HEK293T (cell line): ENCODE results near the gene RAPGEF1.

Experiments used
- CTCF ChIA-PET: fragments of 350-600 bp; formaldehyde crosslinking; extraction: SDS; loops from one replicate; lab custom pipeline; 2021; ENCODE audit warnings: antibody characterized with exemption, inconsistent platforms; lab: Yijun Ruan, JAX
- POLR2A ChIA-PET: fragments of 350-600 bp; formaldehyde crosslinking; extraction: SDS; loops from one replicate; lab custom pipeline; 2020; ENCODE audit warnings: antibody characterized with exemption, inconsistent platforms; lab: Yijun Ruan, JAX
- DNase-seq: peaks from one replicate; pipeline ENCODE4 v3.0.0; 2012; ENCODE audit warnings: mixed read lengths; ENCODE audit errors: extremely low spot score
- ARNT ChIP-seq: fragments of 450-650 bp; IDR thresholded peaks from 2 replicates; pipeline ENCODE4 v1.6.1; 2017; ENCODE audit warnings: mild to moderate bottlenecking
- BHLHE40 ChIP-seq: fragments of 450-650 bp; IDR thresholded peaks from 2 replicates; pipeline ENCODE4 v1.6.1; 2016; ENCODE audit warnings: mild to moderate bottlenecking, moderate library complexity, borderline replicate concordance
- CTBP1 ChIP-seq: fragments of 450-650 bp; IDR thresholded peaks from 2 replicates; pipeline ENCODE4 v1.6.1; 2016; ENCODE audit warnings: borderline replicate concordance
- ELF4 ChIP-seq: fragments of 450-650 bp; IDR thresholded peaks from 2 replicates; pipeline ENCODE4 v1.6.1; 2017; ENCODE audit warnings: antibody characterized with exemption
- FOXA1 ChIP-seq: fragments of 450-650 bp; IDR thresholded peaks from 2 replicates; pipeline ENCODE4 v1.6.1; 2016; ENCODE audit warnings: mild to moderate bottlenecking
- FOXK2 ChIP-seq: fragments of 450-650 bp; IDR thresholded peaks from 2 replicates; pipeline ENCODE4 v1.6.1; 2016; ENCODE audit warnings: mild to moderate bottlenecking
- FOXM1 ChIP-seq: fragments of 450-650 bp; IDR thresholded peaks from 2 replicates; pipeline ENCODE4 v1.6.1; 2017; ENCODE audit warnings: mild to moderate bottlenecking, borderline replicate concordance
- HDGF ChIP-seq: fragments of 450-650 bp; IDR thresholded peaks from 2 replicates; pipeline ENCODE4 v1.6.1; 2017; ENCODE audit warnings: antibody characterized with exemption, borderline replicate concordance
- L3MBTL2 ChIP-seq: fragments of 450-650 bp; conservative IDR thresholded peaks from 2 replicates; pipeline ENCODE4 v1.6.1; 2016; ENCODE audit warnings: mild to moderate bottlenecking
- LEF1 ChIP-seq: fragments of 450-650 bp; IDR thresholded peaks from 2 replicates; pipeline ENCODE4 v1.6.1; 2017; ENCODE audit warnings: mild to moderate bottlenecking, borderline replicate concordance
- NFRKB ChIP-seq: fragments of 450-650 bp; IDR thresholded peaks from 2 replicates; pipeline ENCODE4 v1.6.1; 2016; ENCODE audit warnings: mild to moderate bottlenecking, moderate library complexity
- PKNOX1 ChIP-seq: fragments of 450-650 bp; IDR thresholded peaks from 2 replicates; pipeline ENCODE4 v1.6.1; 2016
- SP1 ChIP-seq: fragments of 450-650 bp; IDR thresholded peaks from 2 replicates; pipeline ENCODE4 v1.6.1; 2017
- SUZ12 ChIP-seq: fragments of 450-650 bp; IDR thresholded peaks from 2 replicates; pipeline ENCODE4 v1.6.1; 2016; ENCODE audit warnings: mild to moderate bottlenecking
- TARDBP ChIP-seq: fragments of 450-650 bp; IDR thresholded peaks from 2 replicates; pipeline ENCODE4 v1.6.1; 2016
- ZNF384 ChIP-seq: fragments of 450-650 bp; IDR thresholded peaks from 2 replicates; pipeline ENCODE4 v1.6.1; 2016

Gene RAPGEF1

DNA sequence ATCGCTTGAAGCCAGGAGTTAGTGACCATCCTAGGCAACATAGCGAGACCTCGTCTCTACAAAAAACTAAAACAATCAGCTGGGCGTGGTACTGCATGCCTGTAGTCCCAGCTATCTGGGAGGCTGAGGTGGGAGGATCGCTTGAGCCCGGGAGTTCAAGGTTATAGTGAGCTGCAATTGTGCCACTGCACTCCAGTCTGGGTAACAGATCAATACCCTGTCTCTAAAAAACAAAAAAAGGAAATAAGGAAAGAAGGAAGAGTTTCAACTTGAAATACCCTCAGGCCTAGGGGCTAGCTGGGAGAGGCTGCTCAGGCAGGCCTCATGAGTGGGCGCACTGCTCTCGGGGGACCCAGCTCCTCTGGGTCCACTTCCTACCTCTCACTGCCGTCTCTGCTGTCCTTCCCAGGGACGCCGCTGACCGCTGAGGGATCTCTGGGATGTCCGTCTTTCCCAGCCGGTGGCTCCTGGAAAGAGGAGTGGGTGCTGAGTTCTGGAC lies 138.1 kb downstream of the RAPGEF1 start:
- no peak for TF ChIP-seq FOXA1
- no peak for TF ChIP-seq ELF4
- TF ChIP-seq SP1, result no peak
- TF ChIP-seq CTBP1, result no peak
- TF ChIP-seq ZNF384, result no peak
- no peak for TF ChIP-seq BHLHE40
- no peak for TF ChIP-seq FOXM1
- no peak for TF ChIP-seq FOXK2
- no peak for TF ChIP-seq SUZ12
- no peak for TF ChIP-seq HDGF
- no peak for TF ChIP-seq LEF1
- TF ChIP-seq NFRKB, result no peak
- TF ChIP-seq PKNOX1, result no peak
- no peak for TF ChIP-seq TARDBP
- TF ChIP-seq ARNT, result no peak
- no peak for TF ChIP-seq L3MBTL2
- no peak for DNase-seq
- POLR2A ChIA-PET, result no interaction called here
- CTCF ChIA-PET, result no interaction called here

DNA sequence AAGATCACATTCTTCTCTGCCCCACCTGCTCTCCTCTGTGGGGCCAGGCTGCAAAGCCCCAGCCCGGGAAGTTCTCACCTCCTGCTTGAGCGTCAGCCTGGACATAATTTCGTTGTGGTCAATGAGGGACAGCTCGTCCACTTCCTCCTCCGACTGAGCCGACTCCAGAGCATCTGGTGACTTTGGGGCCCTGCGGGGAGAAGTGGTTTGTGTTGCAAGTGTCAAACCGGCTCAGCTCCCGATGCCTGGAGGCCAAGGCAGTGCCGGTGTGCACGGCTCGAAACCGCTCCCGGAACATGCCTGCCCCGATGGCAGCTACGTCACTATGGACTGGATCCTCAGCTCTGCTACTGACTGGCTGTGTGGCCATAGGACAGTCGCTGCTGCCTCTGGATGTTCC lies 141.8 kb downstream of the RAPGEF1 start:
- TF ChIP-seq SP1 (no peak), LEF1 (no peak), PKNOX1 (no peak), TARDBP (no peak), ELF4 (no peak), ARNT (no peak), CTBP1 (no peak), ZNF384 (no peak), NFRKB (no peak), FOXM1 (no peak), BHLHE40 (no peak), L3MBTL2 (no peak), SUZ12 (no peak), FOXK2 (no peak), FOXA1 (no peak), HDGF (no peak)
- no peak for DNase-seq
- ChIA-PET POLR2A (interaction anchor here (0.6 to 0.9 kb wide), 2 partner anchors 14 to 141 kb away, joined by 3 to 4 read pairs; partner anchors contain the start of gene RAPGEF1), CTCF (no interaction called here)

GRCh38 chr9:131597246-131597645 lies 142.6 kb downstream of the RAPGEF1 start:
- POLR2A ChIA-PET, result no interaction called here
- CTCF ChIA-PET, result no interaction called here

DNA sequence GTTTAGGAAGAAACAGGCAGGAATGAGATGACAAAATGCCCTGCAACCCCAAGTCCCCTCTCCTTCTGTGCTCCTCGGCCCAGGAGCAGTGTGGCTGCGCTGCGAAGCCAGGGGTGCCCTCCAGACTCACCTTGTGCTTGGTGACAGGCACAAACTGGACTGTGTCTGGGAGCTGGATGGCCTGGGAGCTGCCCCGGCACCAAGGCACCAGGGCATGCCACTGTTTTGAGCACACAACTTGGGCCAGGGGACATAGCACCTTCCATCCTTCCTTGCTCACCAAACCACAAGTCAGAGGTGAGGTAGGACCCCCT lies 143.5 kb downstream of the RAPGEF1 start:
- TF ChIP-seq L3MBTL2 (no peak), NFRKB (no peak), CTBP1 (no peak), SUZ12 (no peak), ARNT (no peak), LEF1 (no peak), BHLHE40 (no peak), FOXK2 (no peak), ZNF384 (no peak)
- DNase-seq, result no peak
- CTCF ChIA-PET, result no interaction called here
- POLR2A ChIA-PET, result no interaction called here

More at GRCh38 chr9:131597246-131597645, 142.6 kb downstream of the RAPGEF1 start:
- TF ChIP-seq TARDBP (no peak), FOXM1 (no peak)
- DNase-seq, result no peak

DNA sequence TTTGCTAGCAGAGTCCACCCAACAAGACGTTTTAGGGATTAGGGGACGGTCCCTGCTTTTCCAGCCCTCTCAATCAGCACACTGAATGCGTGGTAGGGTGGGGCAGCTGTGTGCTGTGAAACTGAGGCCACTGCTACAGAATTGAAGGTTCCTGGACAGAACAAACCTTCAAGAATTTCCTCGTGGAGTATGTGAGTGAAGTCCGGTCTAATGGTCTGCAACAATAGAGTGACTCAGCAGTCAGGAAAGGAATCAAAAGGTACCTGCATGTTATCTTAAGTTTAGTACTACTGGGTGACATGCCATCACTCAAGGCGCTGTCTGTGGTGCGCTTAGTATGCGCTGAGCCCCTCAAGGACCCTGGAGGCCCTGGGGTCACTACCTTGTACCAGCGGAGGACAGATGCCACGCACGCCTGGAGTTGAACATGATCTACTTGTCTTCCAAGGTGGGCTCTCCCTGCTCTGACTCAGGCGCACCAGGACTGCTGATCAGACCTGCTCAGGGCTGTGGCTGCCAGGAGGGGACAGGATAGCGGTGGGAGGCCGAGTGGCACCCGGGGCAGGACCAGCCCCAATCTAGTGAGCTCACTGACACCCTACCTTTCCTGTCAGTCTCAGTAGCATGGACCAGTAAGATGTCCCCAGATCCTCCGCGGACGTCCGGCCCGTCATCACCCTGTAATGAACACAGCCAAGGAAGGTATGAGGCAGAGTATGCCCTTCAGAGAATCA lies 144.0 kb downstream of the RAPGEF1 start:
- DNase-seq, result no peak
- TF ChIP-seq L3MBTL2 (no peak), HDGF (no peak)
- POLR2A ChIA-PET, result no interaction called here
- CTCF ChIA-PET, result no interaction called here

GRCh38 chr9:131594906-131595665 lies 144.8 kb downstream of the RAPGEF1 start:
- ChIA-PET CTCF (no interaction called here), POLR2A (no interaction called here)
- TF ChIP-seq BHLHE40 (no peak), CTBP1 (no peak), NFRKB (no peak), FOXK2 (no peak), HDGF (no peak), ZNF384 (no peak), PKNOX1 (no peak), FOXM1 (no peak), SP1 (no peak), ELF4 (no peak), TARDBP (no peak), SUZ12 (no peak), FOXA1 (no peak), L3MBTL2 (no peak), ARNT (no peak), LEF1 (no peak)
- no peak for DNase-seq
